A673 (cell line): Measurements from ENCODE around the gene RSAD1.

Experiments used
- CTCF ChIP-seq: fragments of 300-800, 200-600 bp; sonication (generic); conservative IDR thresholded peaks from 2 replicates; pipeline ENCODE4 v1.5.1; 2017; ENCODE audit warnings: low read depth, mild to moderate bottlenecking, antibody characterized with exemption, low read length, moderate library complexity, mixed read lengths
- EZH2 ChIP-seq: fragments of 200-600 bp; sonication (generic); IDR thresholded peaks from 2 replicates; pipeline ENCODE4 v1.6.1; 2017; ENCODE audit warnings: borderline replicate concordance, low read depth, mild to moderate bottlenecking, mixed read lengths, antibody characterized with exemption, low read length; ENCODE audit not compliant: poor library complexity, severe bottlenecking

- TF ChIP-seq EZH2 (no peak), CTCF (peak; percentile 60)
Measured at GRCh38 chr17:50501054-50501453, 22.4 kb downstream of the RSAD1 start.
